ENCODE data around the gene CFAP92. TPM values are rescaled to one million over a fixed set of nuclear protein-coding genes. Genes with fewer than 3 reads are reported as not detected.
A peak's percentile ranks its signal among the peaks of the same experiment; 100 is the strongest.
"Not testable (repeated sequence)": the region's sequence is repeated elsewhere in the genome, so short reads cannot be mapped to it uniquely, and the experiment has no call there.

The CFAP92 gene
- total RNA-seq, 1 experiment from 2014 or later, result not detected

DNA sequence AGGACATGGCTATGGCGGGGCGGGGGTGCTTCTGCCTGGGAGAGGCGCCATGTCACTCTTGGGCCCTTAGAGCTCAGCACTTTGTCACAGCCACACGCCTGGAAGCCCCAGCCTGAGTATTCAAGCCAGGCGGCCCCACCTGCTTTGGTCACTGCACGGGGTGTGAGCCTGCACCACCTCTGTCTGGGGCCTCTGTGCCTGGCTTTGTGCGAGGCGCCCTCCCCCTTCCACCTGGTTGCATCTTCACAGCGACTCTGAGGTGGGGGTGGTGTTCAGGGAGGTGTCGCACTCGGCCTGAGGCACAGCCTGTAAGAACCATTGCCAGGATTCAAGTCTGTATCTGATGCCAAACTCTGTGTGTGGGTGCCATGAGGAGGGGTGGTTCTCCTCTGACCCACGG, 90.4 kb downstream of the CFAP92 start:
- no peak for DNase-seq (ENCODE audit: low read depth)

DNA sequence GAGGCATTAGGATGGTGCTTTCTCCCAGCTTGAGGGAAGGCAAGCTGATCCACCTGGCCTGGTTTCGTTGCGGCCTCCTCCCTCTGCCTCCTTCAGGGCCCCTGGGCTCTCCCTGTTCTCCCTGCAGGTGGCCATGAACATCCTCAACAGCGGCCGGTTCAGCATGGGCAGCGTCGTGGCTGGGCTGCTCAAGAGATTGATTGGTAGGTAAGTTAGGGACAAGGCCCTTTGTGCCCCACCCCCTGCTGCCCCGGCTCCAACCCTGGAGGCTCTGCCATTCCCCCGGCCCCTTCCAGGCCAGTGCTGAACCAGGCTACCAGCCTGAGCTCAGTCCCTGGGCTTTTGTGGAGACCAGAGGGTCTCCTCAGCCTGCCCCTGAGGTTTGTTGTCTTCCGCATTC, 91.5 kb downstream of the CFAP92 start:
- DNase-seq (ENCODE audit: low read depth), result no peak

DNA sequence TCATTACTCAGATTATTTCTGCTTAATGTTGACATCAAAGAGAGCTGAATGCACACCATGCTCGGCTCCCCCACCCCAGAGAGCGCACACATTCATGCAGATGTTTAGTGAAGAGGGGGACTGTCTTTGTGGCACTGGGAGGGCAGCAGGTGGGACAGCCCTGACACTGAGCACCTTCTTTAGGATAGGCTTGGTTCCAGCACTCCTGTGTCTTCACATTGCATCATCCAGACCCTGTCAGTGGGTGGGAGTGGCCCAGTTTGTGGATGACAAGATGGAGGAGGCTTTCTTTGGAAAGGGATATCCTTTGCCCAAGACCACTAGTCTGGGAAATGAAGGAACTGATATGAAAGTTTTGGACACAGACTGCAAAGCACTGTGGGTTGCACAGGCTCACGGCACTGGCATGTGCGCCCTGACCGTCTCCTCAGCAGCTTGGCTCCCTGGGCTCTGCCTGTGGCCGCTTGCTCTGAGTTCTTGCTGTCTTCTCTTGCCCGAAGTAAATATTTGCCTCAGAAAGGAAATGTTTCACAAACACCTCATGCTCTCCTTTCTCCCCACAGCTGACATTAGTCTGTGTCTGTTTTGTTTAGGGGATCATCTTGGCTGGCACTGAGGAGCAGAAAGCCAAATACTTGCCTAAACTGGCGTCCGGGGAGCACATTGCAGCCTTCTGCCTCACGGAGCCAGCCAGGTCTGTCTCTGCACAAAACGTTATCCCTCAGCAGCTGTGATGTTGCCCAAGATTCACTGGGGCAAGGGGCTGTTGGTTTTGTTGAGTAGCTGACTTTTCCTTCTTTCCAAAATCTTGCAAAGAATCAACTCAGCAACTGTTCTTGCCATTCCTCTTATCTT, 97.8 kb downstream of the CFAP92 start:
- DNase-seq (ENCODE audit: low read depth), result no peak

DNA sequence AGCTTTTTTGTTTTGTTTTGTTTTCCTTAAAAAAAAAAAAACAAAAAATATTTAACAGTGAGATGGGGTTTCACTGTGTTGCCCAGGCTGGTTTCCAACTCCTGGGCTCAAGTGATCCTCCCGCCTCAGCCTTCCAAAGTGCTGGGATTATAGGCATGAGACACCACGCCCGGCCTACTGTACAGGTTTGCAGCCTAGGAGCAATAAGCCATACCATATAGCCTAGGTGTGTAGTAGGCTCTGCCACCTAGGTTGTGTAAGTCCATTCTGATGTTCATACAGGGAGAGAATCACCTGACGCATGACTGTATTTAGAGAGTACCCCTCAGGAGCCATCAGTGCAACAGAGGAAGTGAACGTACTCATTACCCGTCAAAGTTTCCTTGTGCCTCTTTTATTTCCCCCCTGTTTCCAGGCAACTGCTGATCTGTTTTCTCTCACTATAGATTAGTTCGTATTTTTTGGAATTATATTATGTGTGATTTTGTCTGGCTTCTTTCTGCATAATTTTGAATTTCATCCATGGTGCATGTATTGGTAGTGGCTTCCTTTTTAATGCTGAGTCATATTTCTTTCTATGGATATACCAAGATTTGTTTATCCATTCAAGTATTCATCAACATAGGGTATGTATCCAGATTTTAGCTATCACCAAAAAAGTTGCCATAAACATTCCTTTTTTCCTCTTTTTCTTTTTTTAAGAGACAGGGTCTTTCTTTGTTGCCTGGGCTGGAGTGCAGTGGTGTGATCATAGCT, 104.6 kb downstream of the CFAP92 start:
- no peak for DNase-seq (ENCODE audit: low read depth)

DNA sequence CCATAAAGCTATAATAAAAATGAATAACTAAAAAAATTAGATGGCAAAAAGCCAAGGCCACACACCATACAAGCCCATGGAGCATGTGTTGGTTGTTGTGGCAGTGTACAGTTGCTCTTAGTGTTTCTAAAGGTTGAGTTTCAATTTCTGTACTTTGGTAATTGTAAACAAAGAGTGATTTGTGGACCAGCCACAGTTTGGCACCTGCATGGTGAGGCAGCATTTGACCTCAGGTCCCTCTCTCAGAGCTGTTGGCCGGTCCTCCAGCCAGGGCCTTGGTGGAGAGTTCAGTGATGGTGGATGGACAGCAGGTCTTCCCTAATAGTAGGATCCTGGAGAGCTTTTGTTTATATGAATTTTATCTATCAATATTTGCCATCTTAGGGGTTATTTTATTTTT, 108.9 kb downstream of the CFAP92 start:
- no peak for DNase-seq (ENCODE audit: low read depth)

DNA sequence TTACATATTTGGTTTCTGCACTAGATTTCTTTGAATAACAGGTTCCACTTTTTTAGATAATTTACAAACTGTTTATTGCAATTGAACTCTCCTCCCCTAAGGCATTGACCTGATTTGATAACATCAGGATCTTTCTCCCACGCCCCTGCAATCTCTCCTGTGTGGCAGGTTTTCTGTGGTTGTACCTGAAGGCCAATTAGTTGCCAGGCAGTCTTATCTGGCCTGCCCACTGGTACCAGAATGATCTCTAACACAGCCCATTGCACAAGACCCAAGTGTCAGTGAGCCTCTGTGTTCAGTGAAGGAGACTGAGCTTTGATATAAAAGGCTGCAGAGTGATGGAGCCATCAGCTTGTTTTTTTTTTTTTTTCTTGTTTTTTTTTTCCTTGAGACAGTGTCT, 111.2 kb downstream of the CFAP92 start:
- DNase-seq (ENCODE audit: low read depth), result no peak

DNA sequence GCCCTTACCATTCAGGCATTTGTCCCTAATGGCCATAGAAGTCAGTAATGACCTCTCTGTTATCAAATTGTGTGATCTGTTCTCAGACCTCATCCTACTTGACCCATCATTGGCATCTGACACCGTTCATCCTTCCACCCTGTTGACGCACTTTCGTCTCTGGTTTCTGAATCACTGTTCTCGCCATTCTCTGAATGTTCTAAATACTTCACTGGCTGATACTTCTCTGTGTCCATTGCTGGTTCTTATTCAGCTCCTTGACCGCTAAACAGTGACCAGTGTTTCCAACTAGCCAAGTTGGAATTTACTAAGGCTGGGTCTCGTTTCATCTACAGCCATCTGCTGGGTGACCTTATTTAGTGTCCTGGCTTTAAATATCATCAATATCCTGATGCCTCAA, 112.3 kb downstream of the CFAP92 start:
- DNase-seq (ENCODE audit: low read depth), result no peak

DNA sequence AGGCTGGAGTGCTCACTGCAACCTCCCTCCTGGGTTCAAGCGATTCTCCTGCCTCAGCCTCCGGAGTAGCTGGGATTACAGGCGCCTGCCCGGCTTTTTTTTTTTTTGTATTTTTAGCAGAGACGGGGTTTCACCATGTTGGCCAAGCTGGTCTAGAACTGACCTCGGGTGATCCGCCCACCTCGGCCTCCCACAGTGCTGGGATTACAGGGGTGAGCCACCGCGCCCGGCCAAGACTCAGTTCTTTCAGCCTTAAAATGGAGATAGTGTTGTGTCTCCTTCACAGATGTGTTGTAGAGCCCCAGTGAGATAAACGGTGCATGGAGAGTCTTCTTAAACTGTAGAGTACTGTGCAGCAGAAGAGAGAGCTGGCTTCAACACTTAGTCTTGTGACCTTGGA, 113.4 kb downstream of the CFAP92 start:
- not testable (repeated sequence) for DNase-seq (ENCODE audit: low read depth)

DNA sequence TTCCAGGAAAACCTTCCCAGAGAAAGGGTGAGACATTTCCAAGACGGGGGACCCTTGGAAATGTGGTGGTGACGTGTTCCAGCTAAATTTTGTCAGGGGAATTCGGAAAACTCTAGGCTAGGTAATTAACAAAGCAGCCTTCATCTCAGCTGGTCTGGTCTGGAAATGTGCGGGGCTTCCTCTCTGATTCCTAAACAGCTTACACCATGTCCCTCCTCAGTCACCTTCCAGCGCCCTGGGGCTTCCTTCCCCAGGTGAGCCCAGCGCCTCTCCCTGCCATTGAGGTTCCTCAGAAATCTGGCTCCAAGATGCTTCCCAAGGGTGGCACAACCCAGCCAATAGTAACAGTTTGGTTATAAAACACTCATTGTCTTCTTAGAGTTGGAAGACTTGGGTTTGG, 113.9 kb downstream of the CFAP92 start:
- DNase-seq (ENCODE audit: low read depth), result no peak

DNA sequence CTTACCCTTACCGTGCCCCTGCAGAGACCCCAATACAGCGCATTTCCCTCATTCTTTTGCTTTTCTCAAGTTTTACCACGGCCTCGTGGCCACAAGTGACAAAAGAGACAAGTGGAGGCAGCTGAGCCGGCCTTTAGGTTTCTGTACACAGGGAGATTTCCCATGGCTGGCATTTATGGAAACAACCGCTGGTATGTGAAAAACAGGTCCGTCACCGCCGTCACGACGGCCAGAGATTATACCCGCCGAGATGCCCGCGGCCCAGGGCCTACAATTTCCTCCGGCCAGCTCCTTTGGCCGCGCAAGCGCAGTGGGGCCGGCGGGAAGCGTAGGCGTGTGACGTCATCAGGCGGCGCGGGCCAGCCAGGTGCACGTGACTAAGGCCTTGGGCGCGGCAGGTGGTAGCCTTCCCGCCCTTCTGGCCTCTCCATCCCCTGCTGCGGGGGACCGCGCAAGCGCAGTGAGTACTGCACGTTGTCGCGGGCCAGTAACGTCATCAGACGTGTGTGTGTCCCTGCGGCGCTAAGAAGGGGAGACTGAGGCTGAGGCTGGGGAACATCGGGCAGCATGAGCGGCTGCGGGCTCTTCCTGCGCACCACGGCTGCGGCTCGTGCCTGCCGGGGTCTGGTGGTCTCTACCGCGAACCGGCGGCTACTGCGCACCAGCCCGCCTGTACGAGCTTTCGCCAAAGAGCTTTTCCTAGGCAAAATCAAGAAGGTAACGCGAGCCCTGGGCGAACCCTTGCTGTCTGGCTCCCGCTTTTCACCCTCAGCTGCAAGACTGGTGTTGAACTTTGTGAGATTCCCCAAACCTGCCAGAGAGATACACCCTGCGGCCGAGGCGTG, 114.5 kb downstream of the CFAP92 start, which contains the start of gene ACAD9:
ACAD9 (plus strand) TSS at position 496 of the 845 bp plus-strand sequence; CDS start at position 568, 72 bp downstream.
- peak; percentile 98 for DNase-seq (ENCODE audit: low read depth)

DNA sequence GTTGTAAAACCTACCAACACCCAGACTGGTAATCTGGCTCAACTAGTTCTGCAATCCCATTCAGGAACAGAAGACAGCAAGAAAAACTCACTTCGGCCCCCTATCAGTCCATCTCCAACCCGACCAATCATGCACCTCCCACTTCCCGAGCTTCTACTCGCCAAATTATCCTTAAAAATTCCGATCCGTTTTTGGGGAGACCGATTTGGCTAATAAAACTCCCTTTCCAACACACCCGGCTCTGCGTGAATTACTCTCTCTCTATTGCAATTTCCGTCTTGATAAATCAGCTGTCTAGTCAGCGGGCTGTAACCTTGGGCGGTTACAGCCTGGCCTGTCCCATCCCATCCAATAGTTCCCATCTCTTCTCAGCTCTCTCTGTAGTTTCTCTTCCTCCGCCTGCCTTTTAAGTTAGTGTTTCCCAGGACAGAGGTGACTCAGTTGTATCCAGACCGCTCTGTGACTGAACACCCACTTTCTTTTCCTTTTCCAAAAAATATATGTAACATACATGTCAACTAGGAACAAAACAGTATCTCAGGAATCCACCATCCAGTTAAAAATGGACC, 115.2 kb downstream of the CFAP92 start:
- DNase-seq (ENCODE audit: low read depth), result peak; percentile 60

DNA sequence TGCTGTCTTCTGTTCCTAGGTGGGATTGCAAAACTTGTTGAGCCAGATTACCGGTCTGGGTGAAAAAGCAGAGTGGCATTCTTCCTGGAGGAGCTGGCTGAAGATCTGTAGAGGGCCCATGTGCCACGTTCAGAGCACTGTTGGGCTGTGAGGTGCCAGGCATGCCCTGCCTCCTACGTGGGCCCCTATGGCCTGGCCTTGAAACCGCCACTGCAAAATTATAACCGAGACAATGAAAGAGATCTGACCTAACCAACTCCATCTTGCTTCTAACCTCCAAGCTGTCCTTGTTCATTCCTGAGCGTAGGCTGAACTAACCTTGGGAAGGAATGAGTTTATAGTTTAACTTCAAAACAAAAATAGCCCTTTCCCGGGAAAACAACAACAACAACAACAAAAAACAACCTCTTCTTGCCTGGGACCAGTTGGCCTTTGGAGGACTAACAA, 115.8 kb downstream of the CFAP92 start:
- DNase-seq (ENCODE audit: low read depth), result no peak

DNA sequence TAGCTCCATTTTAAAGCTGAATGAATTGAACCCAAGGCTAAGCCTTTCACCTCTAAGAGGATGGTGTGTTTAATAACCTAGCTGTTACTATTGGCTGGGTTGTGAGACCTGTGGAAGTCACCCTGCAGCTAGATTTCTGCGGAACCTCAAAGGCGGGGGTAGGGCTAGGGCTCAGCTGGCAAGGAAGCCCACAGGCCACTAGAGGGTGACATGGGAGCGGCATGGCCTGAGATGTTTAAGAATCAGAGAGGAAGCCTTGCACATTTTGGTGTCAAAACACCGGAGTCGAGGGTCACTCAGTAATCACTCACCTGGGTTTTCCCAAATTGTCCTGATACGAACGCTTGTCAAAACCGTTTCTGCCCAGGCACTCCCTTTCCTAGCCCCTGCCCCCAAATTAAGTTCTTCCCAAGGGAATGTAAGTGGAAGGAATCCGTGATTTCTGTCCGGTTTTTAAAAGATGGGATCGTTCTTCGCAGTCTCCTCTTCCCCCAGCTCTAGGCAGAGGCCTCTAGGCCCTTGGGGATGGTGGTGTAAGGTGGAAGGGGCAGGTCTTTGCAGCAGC, 118.2 kb downstream of the CFAP92 start:
- no peak for DNase-seq (ENCODE audit: low read depth)

DNA sequence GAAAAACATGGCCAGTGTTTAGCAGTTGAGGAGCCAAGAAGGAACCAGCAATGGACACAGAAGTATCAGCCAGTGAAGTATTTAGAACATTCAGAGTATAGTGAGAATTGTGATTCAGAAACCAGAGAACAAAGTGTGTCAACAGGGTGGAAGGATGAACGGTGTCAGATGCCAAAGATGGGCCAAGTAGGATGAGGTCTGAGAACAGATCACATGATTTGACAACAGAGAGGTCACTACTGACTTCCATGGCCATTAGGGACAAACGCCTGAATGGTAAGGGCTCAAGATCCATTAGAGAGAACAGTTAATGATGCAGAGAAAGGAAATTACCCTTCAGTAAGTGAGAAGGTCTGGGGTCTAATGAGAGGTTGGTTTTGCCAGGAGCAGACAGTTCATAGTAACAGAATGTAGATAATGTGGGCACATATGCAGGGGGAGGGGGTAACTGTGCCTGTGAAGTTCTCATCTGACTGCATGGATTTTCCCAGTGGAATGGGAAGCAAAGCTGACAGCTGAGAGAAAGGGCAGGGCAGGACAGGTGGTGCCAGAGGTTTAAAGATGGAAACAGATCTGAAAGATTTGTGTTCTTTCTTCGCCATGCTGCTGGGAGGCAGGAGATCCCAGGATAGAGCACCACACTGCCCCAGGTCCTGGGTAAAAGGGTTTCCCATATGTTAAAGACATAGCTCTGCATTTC, 119.2 kb downstream of the CFAP92 start:
- DNase-seq (ENCODE audit: low read depth), result no peak

DNA sequence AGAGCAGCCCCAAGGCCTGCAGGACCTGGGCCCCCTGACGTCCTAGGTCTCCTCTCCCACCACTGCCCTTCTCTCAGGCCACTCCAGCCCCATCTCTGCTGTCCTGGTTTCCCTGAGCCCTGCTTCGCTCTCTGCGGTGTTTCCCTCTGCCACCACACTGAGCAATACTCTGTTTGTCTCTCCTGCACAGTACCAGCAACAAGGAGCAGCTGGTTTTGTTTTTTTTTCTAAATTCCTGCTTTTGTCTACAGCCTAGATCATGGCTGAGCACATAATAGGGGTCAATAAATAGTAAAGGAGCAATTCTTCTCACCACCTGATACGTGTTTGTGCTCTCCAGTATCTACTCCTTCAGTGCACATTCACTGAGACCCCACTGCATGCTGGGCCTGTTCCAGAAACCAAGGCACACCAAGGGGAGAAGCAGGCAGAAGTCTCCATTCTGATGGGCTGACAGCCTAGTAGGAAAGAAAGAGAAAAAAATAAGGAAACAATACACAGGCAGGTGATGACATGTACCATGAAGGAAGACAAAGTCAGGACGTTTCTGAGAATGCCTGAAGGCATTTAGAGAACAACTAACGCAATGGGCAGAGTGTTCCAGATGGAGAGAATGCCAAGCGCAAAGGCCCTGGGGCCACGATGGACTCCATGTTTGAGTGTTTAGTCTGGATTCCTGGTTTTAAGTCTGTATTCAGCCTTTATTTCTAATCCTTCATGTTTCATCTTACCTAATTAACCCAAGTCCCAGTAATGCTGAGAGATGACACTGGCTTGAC, 120.4 kb downstream of the CFAP92 start:
- DNase-seq (ENCODE audit: low read depth), result no peak

DNA sequence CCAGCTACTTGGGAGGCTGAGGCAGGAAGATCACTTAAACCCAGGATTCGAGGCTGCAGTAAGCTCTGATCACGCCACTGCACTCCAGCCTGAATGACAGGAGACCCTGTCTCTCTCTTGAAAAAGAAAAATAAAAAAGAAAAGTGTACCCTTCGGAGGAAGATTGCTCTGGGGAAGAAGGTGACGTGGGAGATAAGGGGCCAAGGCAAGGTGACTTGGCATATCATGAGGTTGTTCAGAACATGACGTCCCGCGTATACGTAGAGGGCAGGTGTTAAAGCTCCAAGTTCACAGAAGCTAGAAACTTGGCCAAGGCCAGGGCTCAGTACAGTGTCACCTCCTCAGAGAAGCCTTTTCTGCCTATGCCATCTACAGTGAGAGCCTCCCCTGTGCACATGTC, 121.1 kb downstream of the CFAP92 start:
- DNase-seq (ENCODE audit: low read depth), result no peak

DNA sequence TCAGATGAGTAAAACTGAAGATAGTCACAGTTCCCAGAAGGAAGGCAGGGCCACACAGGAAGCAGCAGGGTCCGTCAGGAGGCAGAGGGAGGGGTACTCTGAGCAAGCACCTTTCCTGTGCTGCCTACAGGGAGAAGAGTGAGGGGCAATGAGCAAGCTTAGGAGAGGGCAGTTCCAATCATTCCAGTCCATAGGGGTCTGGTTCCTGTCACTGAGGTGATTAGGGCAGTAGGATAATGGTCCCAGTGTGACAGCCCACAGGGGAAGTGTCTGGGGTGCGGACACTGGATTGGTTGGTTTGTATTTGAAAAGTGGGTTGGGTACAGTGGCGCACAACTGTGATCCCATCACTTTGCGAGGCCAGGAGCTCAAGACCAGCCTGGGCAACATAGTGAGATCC, 121.6 kb downstream of the CFAP92 start:
- DNase-seq (ENCODE audit: low read depth), result no peak

DNA sequence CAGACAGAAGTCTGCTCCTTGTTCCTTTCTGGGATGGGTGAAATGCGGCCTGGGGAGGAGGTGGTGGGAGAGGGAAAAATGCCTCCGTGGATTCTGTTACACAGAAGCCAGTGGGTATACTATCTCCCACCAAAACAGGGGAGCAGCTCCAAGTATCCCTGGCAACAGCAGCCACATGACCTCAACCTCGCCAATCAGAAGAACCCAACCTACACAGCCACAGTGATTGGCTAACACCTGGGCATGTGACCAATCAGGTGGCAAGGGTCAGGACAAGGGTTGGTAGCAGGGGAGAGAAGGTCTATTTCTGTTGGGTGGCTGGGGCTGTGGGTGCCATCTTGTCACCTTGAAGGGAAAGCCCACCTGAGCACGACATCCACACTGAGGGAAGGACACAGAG, 123.5 kb downstream of the CFAP92 start:
- no peak for DNase-seq (ENCODE audit: low read depth)

Data from HT1080 (cell line).